Urothelium cell line (cell line): Measurements from ENCODE around the gene TPH2.

Experiments
- DNase-seq: peaks from one replicate; pipeline ENCODE4 v3.0.0; 2011; ENCODE audit warnings: low spot score, mixed read lengths
- FAIRE-seq: peaks from 2 replicates; lab custom pipeline; 2011; peaks lifted over from hg19 to GRCh38; lab: Jason Lieb, UNC

The TPH2 gene

DNA sequence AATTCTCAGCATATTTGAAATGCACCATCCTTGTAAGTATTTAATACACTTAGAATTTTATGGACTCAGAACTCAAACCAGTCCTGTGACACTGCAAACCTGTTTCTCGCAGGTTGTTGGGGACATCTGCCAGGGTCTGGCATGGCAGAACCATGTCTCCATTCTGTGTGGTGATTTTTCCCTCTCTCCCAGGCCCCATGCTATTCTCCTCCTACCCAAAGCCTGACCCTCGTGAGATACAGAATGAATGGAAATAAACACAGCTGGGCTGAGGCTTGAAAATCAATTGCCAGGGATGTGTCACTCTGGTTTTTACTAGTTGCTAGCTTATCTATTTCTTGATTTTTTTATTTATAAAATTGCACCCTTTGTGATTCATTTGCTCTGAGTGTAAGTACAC, 19.8 kb downstream of the TPH2 start:
- no peak for DNase-seq
- FAIRE-seq, result no peak

DNA sequence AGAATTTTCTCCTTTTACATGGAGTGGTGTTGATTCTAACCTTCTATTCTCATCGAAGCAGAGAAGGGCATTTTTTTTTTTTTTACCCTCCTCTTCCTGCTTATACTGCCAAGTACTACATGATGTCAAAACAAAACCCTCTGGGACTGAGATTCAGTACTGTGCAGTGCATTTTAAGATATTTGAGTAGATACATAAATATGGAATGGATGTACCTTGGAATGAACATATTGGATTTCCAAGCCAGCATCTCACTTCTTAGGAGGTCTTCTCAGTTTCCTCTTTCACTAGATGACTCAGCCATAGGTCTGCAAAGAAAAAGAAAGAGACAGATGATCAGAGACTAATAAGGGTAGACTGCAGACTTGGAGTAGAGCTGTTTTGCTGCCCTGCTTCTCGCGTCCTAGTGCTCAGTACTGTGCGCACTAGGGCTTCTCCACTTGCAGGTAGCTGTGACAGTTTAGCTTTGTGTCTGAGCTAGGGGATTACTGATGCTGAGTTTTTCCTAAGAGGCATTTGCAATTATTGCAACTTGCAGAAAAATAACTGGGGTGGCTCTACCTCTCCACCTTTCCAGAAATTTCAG, 20.4 kb downstream of the TPH2 start:
- FAIRE-seq (no peak), DNase-seq (no peak)

DNA sequence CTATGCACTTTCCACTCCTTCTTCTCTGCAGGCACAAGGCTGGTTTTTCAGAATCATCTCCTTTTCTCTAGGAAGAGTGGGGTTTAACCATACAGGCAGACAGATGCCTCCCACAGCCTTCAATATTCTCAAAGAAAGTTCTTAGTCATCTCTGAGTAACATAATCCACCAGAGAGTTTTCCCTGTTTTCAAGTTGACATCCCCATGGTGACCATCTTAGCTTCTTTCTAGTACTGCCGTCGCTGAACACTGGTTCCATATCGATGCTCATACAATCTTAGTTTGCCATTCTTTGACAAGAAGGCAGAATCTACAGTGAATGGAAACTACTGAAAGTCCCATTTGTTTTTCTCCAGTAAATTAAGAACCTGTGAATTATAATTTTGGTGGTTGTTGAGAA, 28.6 kb downstream of the TPH2 start:
- FAIRE-seq (no peak), DNase-seq (no peak)

DNA sequence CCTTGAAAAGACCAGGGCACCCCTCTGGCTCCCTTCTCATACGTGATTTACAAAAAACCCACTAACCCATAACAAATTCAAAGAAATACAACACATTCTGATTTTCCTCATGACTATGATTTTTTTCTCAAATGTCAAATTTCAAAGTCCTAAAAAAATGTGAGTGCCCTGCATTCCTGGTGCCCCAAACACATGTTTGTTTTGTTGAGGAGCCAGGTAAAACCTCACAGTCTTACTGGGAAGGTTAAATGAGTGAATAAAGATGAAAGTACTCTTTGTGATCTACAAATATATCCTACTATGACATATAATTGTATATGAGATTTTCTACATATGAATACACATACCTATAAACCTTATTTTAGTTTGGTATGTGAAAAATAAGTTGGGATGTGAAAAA, 30.7 kb downstream of the TPH2 start:
- DNase-seq (no peak), FAIRE-seq (no peak)

- DNase-seq (no peak), FAIRE-seq (no peak)
These were observed 31.4 kb downstream of the TPH2 start for GRCh38 chr12:71970031-71970430.

DNA sequence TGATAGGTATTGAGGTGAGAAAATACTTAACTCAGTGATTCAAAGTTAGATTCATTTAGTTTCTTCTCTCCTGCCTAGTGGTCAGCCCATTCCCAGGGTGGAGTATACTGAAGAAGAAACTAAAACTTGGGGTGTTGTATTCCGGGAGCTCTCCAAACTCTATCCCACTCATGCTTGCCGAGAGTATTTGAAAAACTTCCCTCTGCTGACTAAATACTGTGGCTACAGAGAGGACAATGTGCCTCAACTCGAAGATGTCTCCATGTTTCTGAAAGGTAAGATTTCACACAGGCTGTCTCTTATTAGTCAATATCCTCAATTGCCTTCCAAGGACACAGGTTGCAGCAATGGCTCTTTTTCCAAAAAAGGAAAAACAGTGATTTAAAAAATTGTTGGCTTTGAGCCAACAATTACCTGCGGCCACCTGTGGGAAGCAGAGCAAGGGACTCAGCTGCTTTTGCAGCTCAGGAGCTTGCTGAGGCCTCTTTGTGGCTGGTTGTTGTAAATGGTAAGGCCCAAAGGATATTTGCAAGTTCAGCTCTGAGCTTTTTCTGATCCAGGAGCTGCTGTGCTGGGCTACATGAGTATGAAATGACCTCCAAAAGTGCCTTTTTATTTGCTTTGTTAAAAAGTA, 33.9 kb downstream of the TPH2 start:
- DNase-seq, result no peak

GRCh38 chr12:71973687-71974086, 35.0 kb downstream of the TPH2 start:
- no peak for DNase-seq
- no peak for FAIRE-seq

More for the DNA sequence above, 33.9 kb downstream of the TPH2 start:
- FAIRE-seq, result no peak

GRCh38 chr12:71980538-71980937, 41.9 kb downstream of the TPH2 start:
- FAIRE-seq, result no peak
- no peak for DNase-seq

DNA sequence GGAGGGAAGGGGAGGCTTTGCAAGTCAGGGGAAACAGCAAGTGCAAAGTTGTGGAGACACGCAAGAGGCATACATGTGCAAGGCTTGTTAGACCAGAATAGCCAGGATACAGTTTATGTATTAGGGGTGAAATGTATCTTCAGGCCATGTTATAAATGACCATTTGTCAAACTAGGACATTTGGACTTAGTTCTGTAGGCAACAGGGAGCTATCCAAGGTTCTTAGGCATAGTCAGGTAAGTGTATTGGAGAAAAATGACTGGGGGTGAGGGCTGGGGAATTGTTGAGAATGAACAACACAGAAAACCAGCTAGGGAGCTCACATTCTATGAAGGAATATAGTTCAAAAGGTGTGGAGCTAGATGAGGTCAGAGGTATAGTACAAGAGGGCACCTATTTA, 42.5 kb downstream of the TPH2 start:
- no peak for DNase-seq

DNA sequence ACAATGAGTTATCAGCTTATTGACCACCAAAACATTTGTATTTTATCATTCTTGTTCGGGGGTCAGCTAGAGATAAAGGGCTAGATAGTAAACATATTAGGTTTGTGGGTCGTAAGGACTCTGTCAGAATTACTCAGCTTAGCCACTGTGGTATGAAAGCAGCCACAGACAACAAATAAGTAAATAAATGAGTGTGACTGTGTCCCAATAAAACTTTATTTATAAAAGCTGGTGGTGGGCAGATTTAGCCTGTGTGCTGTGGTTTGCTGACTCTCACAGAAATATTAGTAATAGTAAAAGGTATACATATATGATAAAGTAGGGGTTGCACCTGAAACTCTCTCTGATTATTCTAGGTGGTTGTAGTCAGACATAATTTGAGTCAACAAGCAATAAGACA, 56.1 kb downstream of the TPH2 start:
- FAIRE-seq, result no peak
- no peak for DNase-seq

More for the DNA sequence above, 42.5 kb downstream of the TPH2 start:
- no peak for FAIRE-seq

GRCh38 chr12:71999795-72000194, 61.1 kb downstream of the TPH2 start:
- FAIRE-seq (no peak), DNase-seq (no peak)

DNA sequence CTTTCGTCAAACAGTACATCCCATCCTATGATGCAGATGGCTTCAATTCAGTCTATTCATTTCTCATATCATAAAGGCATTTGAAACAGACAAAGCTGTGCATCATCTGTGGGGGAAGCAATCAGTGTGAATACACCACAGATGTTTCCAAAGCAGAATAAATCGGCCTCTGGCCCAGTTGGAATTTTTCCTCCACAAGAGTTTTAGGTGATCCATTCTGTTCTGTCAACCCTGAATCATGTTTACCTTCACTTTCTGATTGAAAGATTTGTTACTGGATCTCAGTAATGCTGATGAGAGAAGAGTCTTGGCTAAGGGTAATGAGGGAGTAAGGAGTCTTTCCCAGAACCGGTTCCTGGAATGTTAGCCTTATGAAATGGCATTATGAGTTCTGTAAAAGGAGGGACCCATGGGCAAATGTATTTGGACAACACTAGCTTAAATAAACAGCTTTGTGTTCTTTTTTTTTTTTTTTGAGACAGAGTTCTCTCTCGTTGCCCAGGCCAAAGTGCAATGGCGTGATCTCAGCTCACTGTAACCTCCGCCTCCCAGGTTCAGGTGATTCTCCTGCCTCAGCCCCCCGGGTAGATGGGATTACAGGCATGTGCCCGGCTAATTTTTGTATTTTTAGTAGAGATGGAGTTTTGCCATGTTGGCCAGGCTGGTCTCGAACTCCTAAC, 62.5 kb downstream of the TPH2 start:
- FAIRE-seq (no peak), DNase-seq (no peak)

- FAIRE-seq, result no peak
- no peak for DNase-seq
These were observed 68.1 kb downstream of the TPH2 start for GRCh38 chr12:72006766-72007165.

- FAIRE-seq, result no peak
- DNase-seq, result no peak
These were observed 71.7 kb downstream of the TPH2 start for GRCh38 chr12:72010356-72010755.

GRCh38 chr12:72011374-72011773, 72.7 kb downstream of the TPH2 start:
- FAIRE-seq (no peak), DNase-seq (no peak)

DNA sequence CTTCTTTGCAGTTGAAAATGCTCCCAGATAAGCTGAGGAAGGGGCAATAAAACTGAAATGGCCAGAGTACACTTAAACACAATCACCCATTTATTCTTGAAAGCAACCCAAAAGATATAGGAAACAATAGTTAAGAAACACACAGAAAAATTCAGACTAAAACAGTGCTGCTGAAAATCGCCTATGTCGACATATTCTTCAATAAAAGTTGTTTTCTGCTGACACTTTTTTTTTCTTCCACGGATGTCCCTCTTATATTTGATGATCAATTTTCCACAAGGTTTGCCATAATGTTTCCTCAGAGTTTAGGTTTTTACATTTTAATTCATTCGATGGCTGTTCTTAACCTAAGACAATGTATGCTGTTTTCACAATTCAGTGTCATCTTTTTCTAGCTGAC, 74.2 kb downstream of the TPH2 start:
- FAIRE-seq, result no peak
- no peak for DNase-seq

GRCh38 chr12:72015895-72016294, 77.2 kb downstream of the TPH2 start:
- DNase-seq, result no peak
- no peak for FAIRE-seq

DNA sequence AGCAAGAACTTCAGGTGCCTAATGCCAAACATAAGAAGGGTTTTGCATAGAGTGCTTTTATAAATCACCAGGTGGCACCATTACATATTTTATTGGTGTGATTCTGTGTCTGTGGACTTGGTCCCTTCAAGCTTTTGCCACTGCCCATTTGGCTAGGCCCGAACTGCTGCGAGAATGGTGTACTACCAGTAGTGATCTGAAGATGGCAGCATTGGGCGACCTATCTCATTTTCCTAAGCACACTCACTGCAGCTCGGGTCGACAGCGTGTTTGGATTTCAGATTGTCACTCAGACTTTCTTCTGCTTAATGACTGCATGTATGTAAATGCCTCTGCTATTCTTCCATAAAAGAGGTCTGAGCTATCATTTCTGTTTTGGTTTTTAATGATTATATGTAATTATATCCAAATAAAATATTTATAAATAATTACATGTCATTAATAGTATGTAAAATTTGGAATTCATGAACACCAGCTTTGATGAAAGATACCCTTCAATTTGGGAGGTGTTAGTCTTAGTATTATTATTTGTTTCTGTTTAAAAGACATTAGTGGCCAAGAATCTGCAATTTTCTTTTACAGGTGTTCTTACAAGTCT, 78.5 kb downstream of the TPH2 start:
- DNase-seq (peak; percentile 59), FAIRE-seq (no peak)

- DNase-seq, result no peak
- FAIRE-seq, result no peak
These were observed 79.4 kb downstream of the TPH2 start for GRCh38 chr12:72018036-72018435.

DNA sequence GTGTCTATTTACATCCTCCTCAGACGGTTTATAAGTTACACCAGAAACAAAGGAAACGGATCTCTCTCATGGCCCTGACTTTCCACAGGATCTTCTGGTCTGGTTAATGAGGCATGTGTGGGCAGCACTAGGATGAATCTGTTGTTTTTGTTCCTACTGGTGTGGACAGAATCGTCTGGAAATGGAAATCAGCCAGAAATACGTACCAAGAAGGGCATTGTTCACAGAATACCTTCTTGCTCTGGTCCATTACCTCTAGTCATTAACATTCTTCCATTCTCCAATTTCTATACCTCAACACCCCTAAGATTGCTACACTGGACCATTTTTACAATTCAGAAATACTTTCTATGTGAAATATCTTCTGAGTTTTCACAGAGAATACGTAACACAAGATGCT, 86.0 kb downstream of the TPH2 start:
- FAIRE-seq (no peak), DNase-seq (no peak)

DNA sequence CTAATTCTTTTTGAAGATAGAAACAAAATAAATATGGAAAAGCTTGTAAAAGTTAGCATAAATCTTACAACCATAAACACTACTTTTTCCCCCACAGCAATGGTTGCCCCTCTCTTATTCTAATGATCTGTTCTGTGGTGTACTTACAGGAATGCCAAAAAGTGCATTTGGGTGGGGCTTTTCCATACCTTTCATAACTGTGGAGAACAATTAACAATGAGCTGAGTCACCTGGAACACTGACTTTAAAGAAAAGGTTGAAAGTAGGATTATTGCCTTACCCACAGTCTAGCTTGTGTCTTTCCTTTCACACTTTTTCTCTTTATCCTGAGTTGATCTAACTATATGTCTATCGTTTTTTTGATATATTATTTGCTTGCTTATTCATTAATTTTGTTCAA, 86.9 kb downstream of the TPH2 start:
- FAIRE-seq, result no peak
- DNase-seq, result peak; percentile 13

- FAIRE-seq (no peak), DNase-seq (no peak)
These were observed 90.3 kb downstream of the TPH2 start for GRCh38 chr12:72028966-72029365.
